Thyroid gland (tissue), 4 donors: ENCODE measurements around the gene PDE1C. TPM values are rescaled to one million over a fixed set of nuclear protein-coding genes. Genes with fewer than 3 reads are reported as not detected.

Experiments
- DNase-seq, 2 donors: peaks; one replicate each; pipeline ENCODE4 v3.0.0-alpha.2; 2019
- H3K27ac ChIP-seq, 3 donors: fragments of 200-600 bp; sonication (generic); 1 replicate in 2 of 3; 2 replicates in 1 of 3; pipeline ENCODE4 v1.5.1; 2016 to 2019; ENCODE audit warnings: mild to moderate bottlenecking in 1 of 3, moderate library complexity in 1 of 3
- H3K27me3 ChIP-seq: fragments of 200-600 bp; sonication (generic); one replicate; pipeline ENCODE4 v1.5.1; 2019
- H3K36me3 ChIP-seq, 2 donors: fragments of 200-600 bp; sonication (generic); one replicate each; pipeline ENCODE4 v1.5.1; 2016 to 2019
- H3K4me1 ChIP-seq, 2 donors: fragments of 200-600 bp; sonication (generic); one replicate each; pipeline ENCODE4 v1.5.1; 2017 to 2019
- H3K4me3 ChIP-seq, 3 donors: fragments of 200-600 bp; sonication (generic); replicated peaks in 1 of 3; 1 replicate in 2 of 3; 2 replicates in 1 of 3; pipeline ENCODE4 v1.5.1; 2016; ENCODE audit warnings: mild to moderate bottlenecking in 1 of 3
- H3K9me3 ChIP-seq: fragments of 200-600 bp; sonication (generic); one replicate; pipeline ENCODE4 v1.5.1; 2017
- POLR2A ChIP-seq, 2 donors: fragments of 450-650 bp; IDR thresholded peaks; one replicate each; pipeline ENCODE4 v1.6.1; 2017; ENCODE audit warnings: antibody characterized with exemption in 2 of 2, mild to moderate bottlenecking in 2 of 2, moderate library complexity in 1 of 2
- WGBS, 2 donors: methylation state at CpG; one replicate each; pipeline ENCODE4 v1.1.5; 2017; 5-methylcytosine and 5-hydroxymethylcytosine counted together
- intact Hi-C: fragments of 100-400 bp; cut with DNase I; formaldehyde crosslinking; loops from one replicate; pipeline ENCODE4 v1.15.1; 2023
- total RNA-seq, 4 donors: library from RNA; depleted of rRNA; stranded (reverse); fragments of >200 nt; gene quantifications; one replicate each; pipeline ENCODE4 v1.2.3, GENCODE V29; 2016
- TF ChIP-seq, protein P1 (sequence below), 6 experiments: fragments of 200-600 bp in 3 of 6; fragments of 450-650 bp in 3 of 6; sonication (generic) in 3 of 6; IDR thresholded peaks; one replicate each; pipeline ENCODE4 v1.5.1; 2016 to 2019; ENCODE audit warnings: antibody characterized with exemption in 6 of 6, mild to moderate bottlenecking in 2 of 6, inconsistent platforms in 1 of 6, moderate library complexity in 1 of 6

The PDE1C gene
- total RNA-seq, 4 donors from 2014 or later, result 2.8 to 7.8 (median 4.0) TPM

DNA sequence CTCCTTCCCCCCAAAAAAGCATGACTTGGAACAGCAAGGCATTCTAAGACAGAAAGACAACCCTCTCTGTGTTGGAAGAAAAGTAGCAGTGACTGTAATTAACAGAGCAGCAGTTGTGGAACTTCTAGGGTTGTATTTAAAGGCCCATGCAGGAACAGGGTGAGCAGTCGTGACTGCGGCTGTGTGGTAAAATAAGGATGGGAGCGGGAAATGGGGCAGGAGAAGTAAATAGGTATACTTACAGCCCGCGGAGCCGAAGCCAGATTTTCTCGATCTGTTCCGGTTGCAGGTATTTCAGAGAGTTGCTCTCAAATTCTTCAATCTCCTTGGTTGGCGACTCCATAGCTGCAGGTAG lies 179 bp downstream of the PDE1C start:
- no peak overlapping the region for H3K4me3 ChIP-seq
- DNase-seq, result no peak
- no peaks in the 10 kb centered on the region for H3K27me3 ChIP-seq
- TF ChIP-seq, protein P1, sequence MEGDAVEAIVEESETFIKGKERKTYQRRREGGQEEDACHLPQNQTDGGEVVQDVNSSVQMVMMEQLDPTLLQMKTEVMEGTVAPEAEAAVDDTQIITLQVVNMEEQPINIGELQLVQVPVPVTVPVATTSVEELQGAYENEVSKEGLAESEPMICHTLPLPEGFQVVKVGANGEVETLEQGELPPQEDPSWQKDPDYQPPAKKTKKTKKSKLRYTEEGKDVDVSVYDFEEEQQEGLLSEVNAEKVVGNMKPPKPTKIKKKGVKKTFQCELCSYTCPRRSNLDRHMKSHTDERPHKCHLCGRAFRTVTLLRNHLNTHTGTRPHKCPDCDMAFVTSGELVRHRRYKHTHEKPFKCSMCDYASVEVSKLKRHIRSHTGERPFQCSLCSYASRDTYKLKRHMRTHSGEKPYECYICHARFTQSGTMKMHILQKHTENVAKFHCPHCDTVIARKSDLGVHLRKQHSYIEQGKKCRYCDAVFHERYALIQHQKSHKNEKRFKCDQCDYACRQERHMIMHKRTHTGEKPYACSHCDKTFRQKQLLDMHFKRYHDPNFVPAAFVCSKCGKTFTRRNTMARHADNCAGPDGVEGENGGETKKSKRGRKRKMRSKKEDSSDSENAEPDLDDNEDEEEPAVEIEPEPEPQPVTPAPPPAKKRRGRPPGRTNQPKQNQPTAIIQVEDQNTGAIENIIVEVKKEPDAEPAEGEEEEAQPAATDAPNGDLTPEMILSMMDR (IDR thresholded peaks at IDR 0.05), result no peak
- TF ChIP-seq POLR2A (IDR thresholded peaks at IDR 0.05), result no peak
- no peak overlapping the region for H3K27ac ChIP-seq
- no peaks in the 10 kb centered on the region for H3K36me3 ChIP-seq
- H3K9me3 ChIP-seq, result no peaks in the 10 kb centered on the region
- intact Hi-C loops, result no loop called here
- WGBS, 2 donors, result 6 to 12% methylated on average over 9 of the region's 9 CpGs
- no peaks in the 10 kb centered on the region for H3K4me1 ChIP-seq

DNA sequence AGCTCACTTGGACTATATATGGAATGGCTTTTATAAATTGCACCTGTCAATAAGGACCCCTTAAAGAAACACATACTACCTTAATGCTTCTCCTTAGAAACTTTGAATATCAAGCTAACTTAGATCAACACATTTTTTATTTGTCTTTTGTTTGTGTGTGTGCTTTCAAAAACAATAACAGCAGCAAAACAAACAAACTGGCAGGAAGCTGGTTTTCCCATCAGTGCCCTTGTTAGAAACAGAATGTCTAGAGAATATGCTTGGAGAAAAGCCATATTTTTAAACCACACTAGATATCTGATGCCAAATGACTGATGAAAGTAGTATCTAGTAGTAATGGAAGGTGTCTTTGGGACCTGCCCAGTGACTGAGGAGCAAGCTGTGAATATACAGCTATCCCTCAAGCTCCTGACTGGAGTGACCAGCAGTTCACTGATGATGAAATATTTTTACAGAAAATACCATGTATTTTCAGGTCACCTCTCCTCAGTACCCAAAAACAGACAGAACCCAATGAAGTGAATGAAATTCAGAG lies 1.0 kb downstream of the PDE1C start:
- Histone ChIP-seq H3K27ac (no peak overlapping the region), H3K27me3 (no peaks in the 10 kb centered on the region), H3K36me3 (no peaks in the 10 kb centered on the region), H3K9me3 (no peaks in the 10 kb centered on the region), H3K4me3 (no peak overlapping the region), H3K4me1 (no peaks in the 10 kb centered on the region)
- intact Hi-C loops, result no loop called here
- TF ChIP-seq, protein P1 (IDR thresholded peaks at IDR 0.05), result no peak
- no peak for TF ChIP-seq POLR2A (IDR thresholded peaks at IDR 0.05)
- no peak for DNase-seq

DNA sequence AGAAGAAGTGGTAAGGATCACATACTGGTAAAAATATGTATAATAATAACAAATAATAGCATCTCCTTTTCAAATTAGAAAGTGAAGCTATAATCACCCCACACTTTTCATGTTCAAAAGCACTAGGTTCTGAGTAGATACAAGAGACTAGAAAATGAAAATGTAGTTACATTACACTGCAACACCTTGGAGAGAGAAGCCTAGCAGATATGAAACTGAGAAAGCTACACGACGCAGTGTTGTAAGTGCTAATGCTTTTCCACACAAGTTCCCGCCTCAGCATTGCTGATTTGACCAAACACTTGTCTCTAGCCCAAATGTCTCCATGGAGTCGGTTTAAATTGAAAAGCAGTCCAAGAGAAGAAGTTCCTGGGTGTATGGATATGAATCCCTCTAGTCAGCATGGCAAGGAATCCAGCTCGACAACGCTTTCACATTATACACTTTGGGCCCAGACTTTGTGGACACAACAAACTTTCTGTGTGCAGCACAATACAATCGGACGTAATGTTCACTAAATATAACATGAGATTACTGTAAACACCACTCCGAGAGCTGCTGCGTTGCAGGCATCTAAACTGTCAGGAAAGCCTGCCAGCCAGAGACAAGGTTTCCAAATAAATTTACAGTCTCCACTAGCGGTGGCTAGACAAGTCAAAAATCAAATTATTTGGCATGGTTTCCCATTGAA lies 1.7 kb downstream of the PDE1C start:
- Histone ChIP-seq H3K27ac (no peak overlapping the region), H3K4me3 (no peak overlapping the region), H3K27me3 (no peaks in the 10 kb centered on the region), H3K9me3 (no peaks in the 10 kb centered on the region), H3K4me1 (no peaks in the 10 kb centered on the region), H3K36me3 (no peaks in the 10 kb centered on the region)
- WGBS, 2 donors, result 74 to 76% methylated on average over 11 of the region's 11 CpGs
- no peak for TF ChIP-seq POLR2A (IDR thresholded peaks at IDR 0.05)
- TF ChIP-seq, protein P1 (IDR thresholded peaks at IDR 0.05), result no peak
- no peak for DNase-seq
- intact Hi-C loops, result no loop called here

DNA sequence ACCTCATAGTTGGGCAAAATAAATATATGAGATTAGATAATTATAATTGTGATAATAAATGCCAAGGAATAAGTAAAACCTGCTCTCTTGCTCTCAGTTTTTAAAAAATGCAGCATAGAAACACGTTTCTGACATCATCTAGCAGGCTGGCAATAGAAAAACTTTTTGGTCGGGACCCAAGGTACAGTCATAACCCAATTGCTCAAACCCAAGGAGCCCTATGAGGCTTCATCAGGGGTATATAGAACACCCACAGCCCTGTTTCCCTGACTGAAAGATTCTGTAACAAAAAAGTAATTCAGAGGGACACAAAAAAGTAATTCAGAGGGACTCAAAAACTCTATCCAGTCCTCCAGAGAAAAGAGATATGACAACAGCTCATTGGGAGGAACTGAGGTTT lies 3.8 kb downstream of the PDE1C start:
- H3K36me3 ChIP-seq, result no peaks in the 10 kb centered on the region
- 58 to 62% methylated on average over 2 of the region's 2 CpGs for WGBS, 2 donors
- no peaks in the 10 kb centered on the region for H3K4me1 ChIP-seq
- H3K27me3 ChIP-seq, result no peaks in the 10 kb centered on the region
- DNase-seq, result no peak
- intact Hi-C loops, result no loop called here
- no peaks in the 10 kb centered on the region for H3K9me3 ChIP-seq
- no peak overlapping the region for H3K4me3 ChIP-seq
- no peak for TF ChIP-seq POLR2A (IDR thresholded peaks at IDR 0.05)
- H3K27ac ChIP-seq, result no peak overlapping the region

GRCh38 chr7:32063614-32064013 lies 6.6 kb downstream of the PDE1C start:
- Histone ChIP-seq H3K36me3 (no peaks in the 10 kb centered on the region), H3K27me3 (no peaks in the 10 kb centered on the region), H3K9me3 (no peaks in the 10 kb centered on the region), H3K4me3 (no peak overlapping the region), H3K4me1 (no peaks in the 10 kb centered on the region), H3K27ac (no peak overlapping the region)
- TF ChIP-seq, protein P1 (IDR thresholded peaks at IDR 0.05), result no peak
- no peak for TF ChIP-seq POLR2A (IDR thresholded peaks at IDR 0.05)
- no peak for DNase-seq
- WGBS, 2 donors, result 91% methylated on average over 5 of the region's 5 CpGs
- intact Hi-C loops, result no loop called here
